Ishikawa (cell line): Measurements from ENCODE around the gene URGCP.

Experiments used
- CEBPB ChIP-seq: IDR thresholded peaks from 2 replicates; pipeline ENCODE4 v1.6.1; 2012
- CREB1 ChIP-seq: IDR thresholded peaks from 2 replicates; pipeline ENCODE4 v1.6.1; 2012; ENCODE audit warnings: low read depth
- EGR1 ChIP-seq: IDR thresholded peaks from 2 replicates; pipeline ENCODE4 v1.6.1; 2012
- EP300 ChIP-seq: IDR thresholded peaks from 2 replicates; pipeline ENCODE4 v1.6.1; 2012; ENCODE audit warnings: borderline replicate concordance
- FOXM1 ChIP-seq: IDR thresholded peaks from 2 replicates; pipeline ENCODE4 v1.6.1; 2012; ENCODE audit warnings: low read depth, borderline replicate concordance
- MAX ChIP-seq: IDR thresholded peaks from 2 replicates; pipeline ENCODE4 v1.6.1; 2012
- NFIC ChIP-seq: IDR thresholded peaks from 2 replicates; pipeline ENCODE4 v1.6.1; 2012
- RAD21 ChIP-seq: IDR thresholded peaks from 2 replicates; pipeline ENCODE4 v1.6.1; 2012; ENCODE audit warnings: low read depth
- REST ChIP-seq: IDR thresholded peaks from 2 replicates; pipeline ENCODE4 v1.6.1; 2012; ENCODE audit warnings: low read depth, mild to moderate bottlenecking
- TAF1 ChIP-seq: IDR thresholded peaks from 2 replicates; pipeline ENCODE4 v1.6.1; 2012; ENCODE audit warnings: low read depth, mild to moderate bottlenecking
- TCF12 ChIP-seq: IDR thresholded peaks from 2 replicates; pipeline ENCODE4 v1.6.1; 2012; ENCODE audit warnings: low read depth
- TEAD4 ChIP-seq: IDR thresholded peaks from 2 replicates; pipeline ENCODE4 v1.6.1; 2012
- USF1 ChIP-seq: IDR thresholded peaks from 2 replicates; pipeline ENCODE4 v1.6.1; 2012
- YY1 ChIP-seq: IDR thresholded peaks from 2 replicates; pipeline ENCODE4 v1.6.1; 2012; ENCODE audit warnings: low read depth
- ZBTB7A ChIP-seq: IDR thresholded peaks from 2 replicates; pipeline ENCODE4 v1.6.1; 2012; ENCODE audit warnings: low read depth

Gene URGCP

GRCh38 chr7:43856316-43856715 lies 50.1 kb downstream of the URGCP start:
- TF ChIP-seq REST (no peak), FOXM1 (no peak), YY1 (no peak), TCF12 (no peak)

GRCh38 chr7:43855176-43855575 lies 51.2 kb downstream of the URGCP start:
- TF ChIP-seq EGR1 (no peak), USF1 (no peak), NFIC (no peak), CREB1 (no peak), TAF1 (no peak), TCF12 (no peak), MAX (no peak), RAD21 (no peak), CEBPB (no peak), REST (no peak), EP300 (no peak), ZBTB7A (no peak), YY1 (no peak), TEAD4 (no peak), FOXM1 (no peak)

GRCh38 chr7:43851805-43852204 lies 54.6 kb downstream of the URGCP start:
- TF ChIP-seq CEBPB (no peak), CREB1 (no peak), ZBTB7A (no peak), EP300 (no peak), FOXM1 (no peak), TAF1 (no peak), RAD21 (no peak), REST (no peak), NFIC (no peak), YY1 (no peak), USF1 (no peak), EGR1 (no peak), MAX (no peak), TCF12 (no peak), TEAD4 (no peak)

- TF ChIP-seq TEAD4, result no peak
- TF ChIP-seq EGR1, result no peak
- TF ChIP-seq TCF12, result no peak
- TF ChIP-seq NFIC, result no peak
- no peak for TF ChIP-seq TAF1
- no peak for TF ChIP-seq EP300
- TF ChIP-seq USF1, result no peak
- TF ChIP-seq YY1, result no peak
- no peak for TF ChIP-seq CREB1
- no peak for TF ChIP-seq MAX
- TF ChIP-seq FOXM1, result no peak
- no peak for TF ChIP-seq REST
- TF ChIP-seq RAD21, result no peak
- TF ChIP-seq CEBPB, result no peak
- TF ChIP-seq ZBTB7A, result no peak
Observed at GRCh38 chr7:43850348-43851116, 55.9 kb downstream of the URGCP start.
